RWPE2 (cell line): ENCODE results near the gene PAIP1.
"Not testable (repeated sequence)": the region's sequence is repeated elsewhere in the genome, so short reads cannot be mapped to it uniquely, and the experiment has no call there.

Experiments used
- ATAC-seq: fragments of 200-7000 bp; cut with Tn5 transposase; 3 replicates; pipeline ENCODE4 v1.9.1; 2021; ENCODE audit warnings: low read depth
- DNase-seq: peaks from one replicate; pipeline ENCODE4 v3.0.0-alpha.2; 2020; ENCODE audit warnings: low spot score
- H3K27ac ChIP-seq: fragments of 450-650 bp; 2 replicates; pipeline ENCODE4 v1.5.1; 2017; ENCODE audit warnings: mild to moderate bottlenecking; ENCODE audit not compliant: poor library complexity, severe bottlenecking
- H3K27me3 ChIP-seq: fragments of 250-450 bp; sonication (Bioruptor Pico); 2 replicates; pipeline ENCODE4 v1.5.1; 2021; ENCODE audit warnings: mild to moderate bottlenecking, moderate library complexity; ENCODE audit not compliant: insufficient read depth, poor library complexity, severe bottlenecking
- H3K36me3 ChIP-seq: fragments of 250-450 bp; sonication (Bioruptor Pico); 2 replicates; pipeline ENCODE4 v1.5.1; 2020; ENCODE audit warnings: low read depth, mild to moderate bottlenecking, moderate library complexity
- H3K4me1 ChIP-seq: fragments of 250-450 bp; sonication (Bioruptor Pico); 2 replicates; pipeline ENCODE4 v1.5.1; 2021; ENCODE audit warnings: mild to moderate bottlenecking, moderate library complexity; ENCODE audit not compliant: insufficient read depth, poor library complexity, severe bottlenecking
- H3K4me3 ChIP-seq: fragments of 250-450 bp; sonication (Bioruptor Pico); 2 replicates; pipeline ENCODE4 v1.5.1; 2021; ENCODE audit warnings: mild to moderate bottlenecking, moderate library complexity; ENCODE audit not compliant: severe bottlenecking
- H3K9me3 ChIP-seq: fragments of 250-450 bp; sonication (Bioruptor Pico); 2 replicates; pipeline ENCODE4 v1.5.1; 2021; ENCODE audit warnings: mild to moderate bottlenecking, moderate library complexity; ENCODE audit not compliant: severe bottlenecking
- TF ChIP-seq, protein P1 (sequence below): fragments of 450-650 bp; IDR thresholded peaks from one replicate; pipeline ENCODE4 v1.5.1; 2017; ENCODE audit warnings: mild to moderate bottlenecking, moderate library complexity; ENCODE audit not compliant: poor library complexity, severe bottlenecking

Gene PAIP1

DNA sequence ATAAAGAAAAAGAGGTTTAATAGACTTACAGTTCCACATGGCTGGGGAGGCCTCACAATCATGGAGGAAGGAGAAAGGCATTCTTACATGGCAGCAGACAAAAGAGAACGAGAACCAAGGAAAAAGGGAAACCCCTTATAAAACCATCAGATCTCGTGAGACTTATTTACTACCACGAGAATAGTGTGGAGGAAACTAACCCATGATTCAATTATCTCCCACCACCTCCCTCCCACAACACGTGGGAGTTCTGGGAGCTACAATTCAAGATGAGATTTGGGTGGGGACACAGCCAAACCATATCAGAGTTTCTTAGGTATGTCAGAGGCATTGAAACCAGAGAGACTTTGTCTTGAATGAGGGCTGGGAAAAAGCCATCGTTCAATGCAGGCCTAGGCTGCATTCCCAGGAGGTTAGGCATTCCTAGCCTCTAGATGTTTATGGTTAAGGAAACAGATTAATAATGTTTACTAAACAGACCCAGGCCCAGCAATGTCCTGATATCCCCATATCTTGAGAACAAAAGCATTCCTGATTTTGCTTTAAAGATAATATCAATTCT is 7.5 kb upstream of the PAIP1 start:
- DNase-seq (no peak), ATAC-seq (no peak)
- Histone ChIP-seq H3K36me3 (no peaks in the 10 kb centered on the region), H3K4me1 (no peaks in the 10 kb centered on the region), H3K9me3 (no peaks in the 10 kb centered on the region), H3K4me3 (no peak overlapping the region), H3K27me3 (no peaks in the 10 kb centered on the region), H3K27ac (no peak overlapping the region)
- TF ChIP-seq, protein P1, sequence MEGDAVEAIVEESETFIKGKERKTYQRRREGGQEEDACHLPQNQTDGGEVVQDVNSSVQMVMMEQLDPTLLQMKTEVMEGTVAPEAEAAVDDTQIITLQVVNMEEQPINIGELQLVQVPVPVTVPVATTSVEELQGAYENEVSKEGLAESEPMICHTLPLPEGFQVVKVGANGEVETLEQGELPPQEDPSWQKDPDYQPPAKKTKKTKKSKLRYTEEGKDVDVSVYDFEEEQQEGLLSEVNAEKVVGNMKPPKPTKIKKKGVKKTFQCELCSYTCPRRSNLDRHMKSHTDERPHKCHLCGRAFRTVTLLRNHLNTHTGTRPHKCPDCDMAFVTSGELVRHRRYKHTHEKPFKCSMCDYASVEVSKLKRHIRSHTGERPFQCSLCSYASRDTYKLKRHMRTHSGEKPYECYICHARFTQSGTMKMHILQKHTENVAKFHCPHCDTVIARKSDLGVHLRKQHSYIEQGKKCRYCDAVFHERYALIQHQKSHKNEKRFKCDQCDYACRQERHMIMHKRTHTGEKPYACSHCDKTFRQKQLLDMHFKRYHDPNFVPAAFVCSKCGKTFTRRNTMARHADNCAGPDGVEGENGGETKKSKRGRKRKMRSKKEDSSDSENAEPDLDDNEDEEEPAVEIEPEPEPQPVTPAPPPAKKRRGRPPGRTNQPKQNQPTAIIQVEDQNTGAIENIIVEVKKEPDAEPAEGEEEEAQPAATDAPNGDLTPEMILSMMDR, result no peak

GRCh38 chr5:43563321-43563720 is 6.4 kb upstream of the PAIP1 start:
- no peak overlapping the region for H3K27ac ChIP-seq
- H3K27me3 ChIP-seq, result no peaks in the 10 kb centered on the region
- no peak overlapping the region for H3K4me3 ChIP-seq
- DNase-seq (no peak), ATAC-seq (no peak)
- H3K4me1 ChIP-seq, result no peaks in the 10 kb centered on the region
- TF ChIP-seq, protein P1, result no peak
- H3K36me3 ChIP-seq, result no peaks in the 10 kb centered on the region
- H3K9me3 ChIP-seq, result no peaks in the 10 kb centered on the region

GRCh38 chr5:43561356-43561755 is 4.5 kb upstream of the PAIP1 start:
- Histone ChIP-seq H3K36me3 (no peaks in the 10 kb centered on the region), H3K4me3 (no peak overlapping the region), H3K9me3 (no peaks in the 10 kb centered on the region), H3K27me3 (no peaks in the 10 kb centered on the region), H3K4me1 (peaks cover 5% of the 10 kb centered on the region), H3K27ac (no peak overlapping the region)
- DNase-seq (no peak), ATAC-seq (no peak)
- TF ChIP-seq, protein P1, result no peak

DNA sequence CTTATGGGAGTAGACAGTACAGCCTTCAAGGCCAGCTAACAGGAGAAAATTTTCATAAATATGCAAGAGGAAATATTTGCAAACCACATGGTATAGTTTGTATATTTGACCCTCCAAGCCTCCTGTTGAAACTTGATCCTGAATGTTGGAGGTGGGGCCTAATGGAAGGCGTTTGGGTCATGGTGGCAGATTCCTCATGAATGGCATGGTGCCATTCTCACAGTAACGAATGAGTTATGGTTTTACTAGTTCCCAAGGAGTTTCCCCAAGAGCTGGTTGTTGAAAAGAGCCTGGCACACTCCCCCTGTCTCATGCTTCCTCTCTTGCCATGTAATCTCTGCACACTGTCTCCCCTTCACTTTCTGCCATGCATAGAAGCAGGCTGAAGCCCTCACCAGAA is 3.3 kb upstream of the PAIP1 start:
- Histone ChIP-seq H3K4me3 (no peak overlapping the region), H3K36me3 (peaks cover 8% of the 10 kb centered on the region), H3K27me3 (no peaks in the 10 kb centered on the region), H3K4me1 (peaks cover 10% of the 10 kb centered on the region), H3K27ac (no peak overlapping the region), H3K9me3 (no peaks in the 10 kb centered on the region)
- TF ChIP-seq, protein P1, result no peak
- no peak for DNase-seq
- no peak for ATAC-seq

GRCh38 chr5:43556607-43556856 is 345 bp downstream of the PAIP1 start:
- ATAC-seq, H3K9me3 ChIP-seq, DNase-seq, H3K27me3 ChIP-seq: not testable (repeated sequence)
- Histone ChIP-seq H3K4me1 (peaks cover 31% of the 10 kb centered on the region), H3K36me3 (peaks cover 44% of the 10 kb centered on the region), H3K27ac (peak overlapping the region; percentile 77), H3K4me3 (peak overlapping the region; percentile 84)
